Measurements from ENCODE around the gene LSG1.

DNA sequence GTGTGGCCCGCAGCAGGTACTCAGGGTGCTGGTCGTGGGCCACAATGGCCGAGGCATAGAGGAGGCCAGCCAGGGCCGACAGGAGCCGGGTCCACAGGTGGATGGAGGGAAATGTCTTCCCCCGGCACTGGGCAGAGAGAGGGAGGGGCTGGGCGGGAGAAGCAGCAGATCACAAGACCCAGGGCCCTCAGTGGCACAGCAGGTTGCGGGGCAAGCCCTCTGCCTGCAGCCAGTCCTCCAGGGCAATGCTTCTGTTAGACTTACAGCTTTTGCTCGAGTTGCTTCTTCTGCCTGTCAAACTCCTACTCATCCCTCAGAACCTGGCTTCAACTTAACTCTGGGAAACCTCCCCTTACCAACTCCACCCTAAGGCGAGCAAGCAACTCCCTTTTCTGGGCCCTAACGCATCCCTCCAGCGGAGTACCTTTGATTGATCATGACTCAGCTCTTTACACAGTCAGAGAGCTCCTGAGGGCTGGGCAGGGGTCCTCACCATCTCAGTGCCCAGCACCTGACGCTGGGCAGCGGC, 54.8 kb downstream of the LSG1 start:
- TF ChIP-seq CTCF (IDR thresholded peaks at IDR 0.05) (no peak), EP300 (IDR thresholded peaks at IDR 0.05) (no peak), POLR2A (IDR thresholded peaks at IDR 0.05) (no peak)
